ENCODE measurements around the gene TP53I11.

TP53I11 gene

GRCh38 chr11:44978274-44978960, 27.7 kb upstream of the TP53I11 start:
- no peak for DNase-seq

- DNase-seq: no peak
Observed at GRCh38 chr11:44977493-44977984, 26.9 kb upstream of the TP53I11 start.

DNA sequence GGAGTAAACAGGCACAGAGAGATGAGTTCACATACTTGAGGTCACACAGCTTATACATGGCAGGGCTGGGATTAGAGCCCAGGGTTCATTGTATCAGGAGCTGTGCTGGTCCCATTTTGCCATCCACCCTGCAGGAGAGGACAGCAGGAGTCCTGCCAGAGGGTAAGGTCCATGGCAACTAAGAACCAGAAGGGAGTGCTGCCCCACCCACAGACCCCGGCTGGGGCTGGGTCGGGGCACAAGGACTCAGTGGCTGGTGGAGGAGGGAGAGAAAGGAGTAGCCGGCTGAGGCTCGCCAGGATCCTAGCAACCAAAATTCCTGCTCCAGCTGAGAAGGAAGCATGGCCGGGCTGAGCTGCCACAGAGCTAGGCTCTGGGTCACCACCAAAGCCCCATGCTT, 25.9 kb upstream of the TP53I11 start:
- DNase-seq: no peak

- no peak for DNase-seq
Observed at GRCh38 chr11:44974402-44975000, 23.8 kb upstream of the TP53I11 start.

DNA sequence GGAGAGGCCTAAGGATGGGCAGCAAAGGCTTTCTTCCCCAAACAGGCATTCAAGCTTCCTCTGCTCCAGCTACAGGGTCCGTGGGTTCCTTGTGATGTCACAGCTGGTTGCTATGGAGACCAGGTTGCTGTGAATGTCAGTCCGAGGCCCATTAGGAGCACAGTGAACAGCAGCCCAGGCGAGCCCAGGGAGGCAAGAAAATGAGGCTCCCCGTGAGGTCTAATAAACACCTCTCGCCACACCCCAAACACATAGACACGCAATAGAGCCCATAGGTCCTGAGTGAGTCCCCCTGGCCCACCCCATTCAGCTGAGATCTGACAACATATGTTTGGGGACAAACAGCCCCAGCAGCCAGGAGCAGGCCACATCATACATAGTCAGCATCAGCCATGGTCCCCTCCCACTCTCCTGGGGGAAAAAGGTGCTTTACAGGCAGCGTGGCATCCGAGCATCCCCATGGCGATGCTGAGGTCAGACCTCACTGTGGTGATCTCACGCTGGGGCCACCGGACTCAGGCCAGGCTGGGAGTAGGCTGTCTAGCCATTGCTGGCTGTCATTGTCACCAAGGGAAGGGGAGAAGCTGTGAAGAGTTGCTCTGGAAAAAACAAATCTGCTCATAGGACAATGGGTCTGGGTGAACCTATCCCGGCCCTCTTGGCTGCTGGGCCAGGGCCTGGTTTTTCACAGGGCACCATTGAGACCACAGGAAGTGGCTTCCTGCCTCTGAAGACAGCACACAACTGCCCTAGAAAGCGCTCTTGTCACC, 23.1 kb upstream of the TP53I11 start:
- no peak for DNase-seq

GRCh38 chr11:44972746-44973435, 22.2 kb upstream of the TP53I11 start:
- no peak for DNase-seq

GRCh38 chr11:44971185-44971584, 20.5 kb upstream of the TP53I11 start:
- DNase-seq: no peak

GRCh38 chr11:44970293-44970692, 19.6 kb upstream of the TP53I11 start:
- no peak for DNase-seq

- DNase-seq: no peak
Observed at GRCh38 chr11:44969651-44970252, 19.1 kb upstream of the TP53I11 start.

GRCh38 chr11:44968510-44968909, 17.8 kb upstream of the TP53I11 start:
- no peak for DNase-seq

- no peak for DNase-seq
Observed at GRCh38 chr11:44967930-44968496, 17.3 kb upstream of the TP53I11 start.

GRCh38 chr11:44966694-44967093, 16.0 kb upstream of the TP53I11 start:
- DNase-seq: no peak

- no peak for DNase-seq
Observed at GRCh38 chr11:44964526-44965209, 14.0 kb upstream of the TP53I11 start.

- no peak for DNase-seq
Observed at GRCh38 chr11:44963948-44964347, 13.3 kb upstream of the TP53I11 start.

DNA sequence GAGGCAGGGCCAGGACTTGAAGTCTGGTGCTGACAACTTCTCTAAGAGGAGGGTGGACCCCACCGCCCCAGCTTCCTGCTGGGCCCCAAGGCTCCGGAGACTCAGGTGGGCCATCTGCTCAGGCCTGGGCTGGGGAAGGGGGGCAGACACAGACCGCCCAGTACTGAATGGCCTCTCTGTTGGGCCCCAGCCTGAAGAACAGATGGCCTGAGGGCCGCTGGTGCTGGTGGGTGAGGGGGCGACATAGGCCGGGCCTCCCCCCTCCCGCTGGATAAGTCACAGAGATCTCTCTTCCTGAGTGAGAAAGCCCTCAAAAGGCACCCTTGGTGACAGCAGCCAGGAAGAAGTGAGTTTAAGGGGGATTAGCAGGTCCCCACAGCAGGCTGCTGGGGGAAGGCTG, 12.5 kb upstream of the TP53I11 start:
- no peak for DNase-seq

GRCh38 chr11:44962464-44962863, 11.8 kb upstream of the TP53I11 start:
- DNase-seq: no peak

GRCh38 chr11:44960200-44960845, 9.6 kb upstream of the TP53I11 start:
- no peak for DNase-seq

DNA sequence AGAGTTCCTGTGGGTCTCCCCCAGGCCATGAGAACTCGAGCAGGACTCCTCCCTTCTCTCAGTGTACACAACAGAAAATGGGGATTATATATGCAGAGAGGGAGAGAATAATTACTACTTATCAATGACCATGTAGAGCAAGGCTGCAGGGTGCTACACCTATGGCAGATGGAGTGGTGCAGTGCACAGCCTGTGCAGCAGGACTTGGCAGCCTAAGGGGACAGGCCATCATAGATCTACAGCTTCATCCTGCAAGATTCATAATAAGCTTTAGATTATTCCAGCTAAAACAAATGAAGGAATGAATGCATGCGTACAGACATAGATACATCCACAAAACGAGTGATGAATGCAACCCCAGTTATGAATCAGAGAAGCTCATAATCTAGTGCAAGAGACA, 8.4 kb upstream of the TP53I11 start:
- DNase-seq: no peak

DNA sequence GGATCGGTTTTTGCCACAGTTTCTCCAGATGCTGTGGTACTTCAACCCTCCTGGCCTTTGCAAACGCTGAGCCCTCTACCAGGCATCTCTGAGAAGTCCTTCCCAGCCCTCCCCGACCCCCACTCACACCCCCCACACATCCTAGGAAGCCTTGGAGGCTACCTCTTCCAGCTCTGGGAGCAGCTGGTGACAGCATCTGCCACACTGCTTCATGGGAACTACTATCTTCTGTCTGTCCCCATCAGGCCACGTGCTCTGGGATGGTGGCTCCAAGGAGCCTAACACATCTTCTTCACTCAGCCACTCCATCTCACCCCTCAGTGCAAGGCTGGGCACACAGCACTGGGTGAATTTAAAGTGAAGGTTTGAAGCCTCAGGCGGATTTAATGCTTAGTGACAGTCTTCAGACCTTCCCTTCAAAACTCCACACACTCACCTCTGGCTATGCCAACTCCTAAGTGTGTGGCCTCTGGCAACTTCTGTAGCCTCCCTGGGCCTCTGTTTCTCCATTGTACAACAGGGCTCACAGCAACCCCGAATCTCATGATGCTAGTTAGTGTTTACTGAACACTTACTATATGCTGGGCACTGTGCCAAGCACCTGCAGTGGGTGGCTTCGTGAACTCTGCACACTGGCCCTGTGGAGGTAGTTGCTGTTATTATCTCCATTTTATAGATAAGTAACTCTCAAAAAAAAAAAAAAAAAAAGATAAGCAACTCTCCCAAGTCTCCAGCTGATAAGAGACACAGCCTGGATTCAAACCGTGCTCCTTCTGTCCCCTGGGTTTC, 7.3 kb upstream of the TP53I11 start:
- no peak for DNase-seq

DNA sequence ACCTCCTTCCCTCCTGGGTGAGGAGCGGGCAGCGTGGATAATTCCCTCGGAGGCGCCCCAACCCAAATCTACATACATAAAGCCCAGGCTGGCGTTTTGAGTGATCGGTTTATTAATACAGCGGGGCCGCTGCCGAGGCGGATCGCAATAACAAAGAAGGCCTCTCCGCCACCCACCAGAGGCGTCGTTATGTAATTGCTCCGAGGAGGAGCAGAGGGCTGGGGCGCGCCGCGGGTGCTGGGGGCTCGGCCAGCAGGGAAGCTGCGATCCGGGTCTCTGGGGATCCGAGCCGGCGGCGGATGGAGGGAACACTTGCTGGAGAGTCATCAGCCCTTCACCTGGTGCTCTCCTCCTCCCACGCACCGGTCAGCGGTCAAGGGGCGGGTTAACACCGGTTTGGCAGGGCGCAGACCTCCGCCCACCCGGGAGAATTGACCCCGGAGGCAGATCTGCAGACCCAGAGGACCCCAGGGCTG, 6.4 kb upstream of the TP53I11 start:
- DNase-seq: no peak

Data from activated T-cell treated with anti-CD3 and anti-CD28 coated beads, Interleukin-2, amount 50 U/mL, for 1 hour (primary cell).